Measurements from ENCODE around the gene TOP2A. TPM values are rescaled to one million over a fixed set of nuclear protein-coding genes. Genes with fewer than 3 reads are reported as not detected.

The TOP2A gene
- total and polyA plus RNA-seq, 2 donors (not counting 1 experiment from before 2014, with no cell fraction given), result 39.2 to 41.6 TPM

DNA sequence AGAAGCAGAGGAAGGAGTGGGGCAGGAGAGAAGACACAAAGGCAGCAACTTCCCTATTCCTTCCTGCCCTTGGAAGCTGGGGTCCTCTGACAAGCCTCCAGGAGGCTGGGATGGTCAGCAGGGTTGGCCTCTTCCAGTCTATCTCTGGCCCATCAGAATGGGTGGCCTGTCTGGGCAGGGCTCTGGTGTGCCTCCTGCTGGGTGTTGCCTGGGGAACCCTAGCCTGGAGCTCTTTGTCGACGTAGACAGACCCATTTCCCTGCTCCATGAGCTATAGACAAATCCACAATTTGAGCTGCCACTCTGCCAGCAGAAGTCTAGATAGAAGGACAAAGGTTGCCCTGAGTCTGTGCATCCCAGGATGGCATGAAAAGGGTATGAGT lies 36.9 kb upstream of the TOP2A start:
- H3K27ac ChIP-seq (ENCODE audit: insufficient read depth, low read length), result peak overlapping the region; percentile 57
- H3K4me1 ChIP-seq (ENCODE audit: control insufficient read depth, extremely low read depth, insufficient read depth, low read length), result peaks cover 77% of the 10 kb centered on the region
- H2AFZ ChIP-seq (ENCODE audit: low read length), result no peak overlapping the region

GRCh38 chr17:40453881-40454612 lies 36.4 kb upstream of the TOP2A start:
- H3K4me1 ChIP-seq (ENCODE audit: control insufficient read depth, extremely low read depth, insufficient read depth, low read length), result peaks cover 73% of the 10 kb centered on the region
- peak overlapping the region in 1 of 4 experiments; percentile 31 for H3K4me3 ChIP-seq (replicated peaks in 1 of 4; ENCODE audit: control extremely low read depth in 1 of 4, insufficient read depth in 1 of 4, low read depth in 3 of 4, low read length in 4 of 4)
- H3K79me2 ChIP-seq (ENCODE audit: control insufficient read depth, insufficient read depth, low read length), result peaks cover 29% of the 10 kb centered on the region
- peak overlapping the region; percentile 10 for H3K9ac ChIP-seq (ENCODE audit: insufficient read depth, low read length)
- peaks cover 30% of the 10 kb centered on the region for H3K36me3 ChIP-seq (ENCODE audit: control insufficient read depth, insufficient read depth, low read length)
- H3K27me3 ChIP-seq (ENCODE audit: control insufficient read depth, insufficient read depth, low read length), result no peaks in the 10 kb centered on the region
- peak overlapping the region; percentile 91 for H3K27ac ChIP-seq (ENCODE audit: insufficient read depth, low read length)
- no peak overlapping the region for H2AFZ ChIP-seq (ENCODE audit: low read length)
- no peaks in the 10 kb centered on the region for H4K20me1 ChIP-seq (ENCODE audit: control insufficient read depth, extremely low read depth, insufficient read depth, low read length)
- no peak overlapping the region for H3K4me2 ChIP-seq (ENCODE audit: extremely low read depth, insufficient read depth, low read length)
- TF ChIP-seq EZH2 (IDR thresholded peaks at IDR 0.05; ENCODE audit: low read length, missing control alignments) (no peak), CTCF (conservative IDR thresholded peaks at IDR 0.05 in 1 of 2, IDR thresholded peaks at IDR 0.05 in 1 of 2; ENCODE audit: low read depth in 1 of 2, low read length in 2 of 2) (no peak)
- peak; percentile 66 to 75 for DNase-seq (ENCODE audit: low read depth in 2 of 2)
- H3K9me3 ChIP-seq (ENCODE audit: control insufficient read depth, insufficient read depth, low read depth, low read length), result no peaks in the 10 kb centered on the region

More for the DNA sequence above, 36.9 kb upstream of the TOP2A start:
- Histone ChIP-seq H3K9ac (ENCODE audit: insufficient read depth, low read length) (no peak overlapping the region), H3K9me3 (ENCODE audit: control insufficient read depth, insufficient read depth, low read depth, low read length) (no peaks in the 10 kb centered on the region), H3K4me2 (ENCODE audit: extremely low read depth, insufficient read depth, low read length) (no peak overlapping the region), H3K36me3 (ENCODE audit: control insufficient read depth, insufficient read depth, low read length) (peaks cover 32% of the 10 kb centered on the region), H3K79me2 (ENCODE audit: control insufficient read depth, insufficient read depth, low read length) (peaks cover 26% of the 10 kb centered on the region), H4K20me1 (ENCODE audit: control insufficient read depth, extremely low read depth, insufficient read depth, low read length) (no peaks in the 10 kb centered on the region), H3K4me3 (replicated peaks in 1 of 4; ENCODE audit: control extremely low read depth in 1 of 4, insufficient read depth in 1 of 4, low read depth in 3 of 4, low read length in 4 of 4) (no peak overlapping the region), H3K27me3 (ENCODE audit: control insufficient read depth, insufficient read depth, low read length) (no peaks in the 10 kb centered on the region)
- DNase-seq (ENCODE audit: low read depth in 2 of 2), result no peak
- peak in 1 of 2 donors; percentile 7 for TF ChIP-seq CTCF (conservative IDR thresholded peaks at IDR 0.05 in 1 of 2, IDR thresholded peaks at IDR 0.05 in 1 of 2; ENCODE audit: low read depth in 1 of 2, low read length in 2 of 2)
- no peak for TF ChIP-seq EZH2 (IDR thresholded peaks at IDR 0.05; ENCODE audit: low read length, missing control alignments)

- peaks cover 31% of the 10 kb centered on the region for H3K36me3 ChIP-seq (ENCODE audit: control insufficient read depth, insufficient read depth, low read length)
- no peaks in the 10 kb centered on the region for H4K20me1 ChIP-seq (ENCODE audit: control insufficient read depth, extremely low read depth, insufficient read depth, low read length)
- peak; percentile 40 to 64 for DNase-seq (ENCODE audit: low read depth in 2 of 2)
- peaks cover 73% of the 10 kb centered on the region for H3K4me1 ChIP-seq (ENCODE audit: control insufficient read depth, extremely low read depth, insufficient read depth, low read length)
- peak overlapping the region; percentile 27 for H3K4me2 ChIP-seq (ENCODE audit: extremely low read depth, insufficient read depth, low read length)
- TF ChIP-seq EZH2 (IDR thresholded peaks at IDR 0.05; ENCODE audit: low read length, missing control alignments), result no peak
- no peak for TF ChIP-seq CTCF (conservative IDR thresholded peaks at IDR 0.05 in 1 of 2, IDR thresholded peaks at IDR 0.05 in 1 of 2; ENCODE audit: low read depth in 1 of 2, low read length in 2 of 2)
- H3K9ac ChIP-seq (ENCODE audit: insufficient read depth, low read length), result no peak overlapping the region
- H3K27ac ChIP-seq (ENCODE audit: insufficient read depth, low read length), result peak overlapping the region; percentile 91
- H2AFZ ChIP-seq (ENCODE audit: low read length), result no peak overlapping the region
- peak overlapping the region in 1 of 4 experiments; percentile 10 for H3K4me3 ChIP-seq (replicated peaks in 1 of 4; ENCODE audit: control extremely low read depth in 1 of 4, insufficient read depth in 1 of 4, low read depth in 3 of 4, low read length in 4 of 4)
- H3K27me3 ChIP-seq (ENCODE audit: control insufficient read depth, insufficient read depth, low read length), result no peaks in the 10 kb centered on the region
- H3K79me2 ChIP-seq (ENCODE audit: control insufficient read depth, insufficient read depth, low read length), result peaks cover 40% of the 10 kb centered on the region
- H3K9me3 ChIP-seq (ENCODE audit: control insufficient read depth, insufficient read depth, low read depth, low read length), result no peaks in the 10 kb centered on the region
Observed at GRCh38 chr17:40452921-40453378, 35.3 kb upstream of the TOP2A start.
